ENCODE results near the gene EIF4B. TPM values are rescaled to one million over a fixed set of nuclear protein-coding genes. Genes with fewer than 3 reads are reported as not detected.

EIF4B gene
- total RNA-seq, 1 donor from 2014 or later = 336 TPM

- DNase-seq (ENCODE audit: low spot score) = no peak
- peak overlapping the region; percentile 12 for H3K4me3 Mint-ChIP-seq (ENCODE audit: unreplicated experiment)
- H3K9me3 Mint-ChIP-seq (ENCODE audit: low read depth) = no peaks in the 10 kb centered on the region
- peaks cover 12% of the 10 kb centered on the region for H3K36me3 Mint-ChIP-seq (ENCODE audit: low read depth)
- peaks cover 48% of the 10 kb centered on the region for H3K4me1 Mint-ChIP-seq (ENCODE audit: low read depth)
- no peak for TF ChIP-seq CTCF (IDR thresholded peaks at IDR 0.05)
- no peaks in the 10 kb centered on the region for H3K27me3 Mint-ChIP-seq (ENCODE audit: low read depth)
- H3K27ac Mint-ChIP-seq (ENCODE audit: unreplicated experiment) = peak overlapping the region; percentile 99
These were observed 37.9 kb downstream of the EIF4B start for GRCh38 chr12:53044052-53044581.

- no peaks in the 10 kb centered on the region for H3K27me3 Mint-ChIP-seq (ENCODE audit: low read depth)
- peaks cover 8% of the 10 kb centered on the region for H3K36me3 Mint-ChIP-seq (ENCODE audit: low read depth)
- peak overlapping the region; percentile 99 for H3K27ac Mint-ChIP-seq (ENCODE audit: unreplicated experiment)
- no peak for TF ChIP-seq CTCF (IDR thresholded peaks at IDR 0.05)
- DNase-seq (ENCODE audit: low spot score) = no peak
- H3K9me3 Mint-ChIP-seq (ENCODE audit: low read depth) = no peaks in the 10 kb centered on the region
- H3K4me3 Mint-ChIP-seq (ENCODE audit: unreplicated experiment) = peak overlapping the region; percentile 92
- peaks cover 53% of the 10 kb centered on the region for H3K4me1 Mint-ChIP-seq (ENCODE audit: low read depth)
These were observed 38.8 kb downstream of the EIF4B start for GRCh38 chr12:53044896-53045695.

GRCh38 chr12:53045696-53046045, 39.4 kb downstream of the EIF4B start:
- Mint-ChIP-seq H3K36me3 (ENCODE audit: low read depth) (peaks cover 8% of the 10 kb centered on the region), H3K4me3 (ENCODE audit: unreplicated experiment) (peak overlapping the region; percentile 92), H3K9me3 (ENCODE audit: low read depth) (no peaks in the 10 kb centered on the region), H3K27ac (ENCODE audit: unreplicated experiment) (peak overlapping the region; percentile 99), H3K27me3 (ENCODE audit: low read depth) (no peaks in the 10 kb centered on the region), H3K4me1 (ENCODE audit: low read depth) (peaks cover 57% of the 10 kb centered on the region)
- DNase-seq (ENCODE audit: low spot score) = no peak
- TF ChIP-seq CTCF (IDR thresholded peaks at IDR 0.05) = no peak

GRCh38 chr12:53046655-53047220, 40.5 kb downstream of the EIF4B start:
- Mint-ChIP-seq H3K9me3 (ENCODE audit: low read depth) (no peaks in the 10 kb centered on the region), H3K27ac (ENCODE audit: unreplicated experiment) (peak overlapping the region; percentile 99), H3K4me3 (ENCODE audit: unreplicated experiment) (peak overlapping the region; percentile 92), H3K27me3 (ENCODE audit: low read depth) (no peaks in the 10 kb centered on the region), H3K36me3 (ENCODE audit: low read depth) (peaks cover 8% of the 10 kb centered on the region), H3K4me1 (ENCODE audit: low read depth) (peaks cover 68% of the 10 kb centered on the region)
- TF ChIP-seq CTCF (IDR thresholded peaks at IDR 0.05) = no peak
- peak; percentile 94 for DNase-seq (ENCODE audit: low spot score)

GRCh38 chr12:53047221-53048032, 41.2 kb downstream of the EIF4B start:
- Mint-ChIP-seq H3K36me3 (ENCODE audit: low read depth) (peaks cover 6% of the 10 kb centered on the region), H3K9me3 (ENCODE audit: low read depth) (no peaks in the 10 kb centered on the region), H3K27me3 (ENCODE audit: low read depth) (no peaks in the 10 kb centered on the region), H3K4me3 (ENCODE audit: unreplicated experiment) (peak overlapping the region; percentile 88), H3K4me1 (ENCODE audit: low read depth) (peaks cover 75% of the 10 kb centered on the region), H3K27ac (ENCODE audit: unreplicated experiment) (peak overlapping the region; percentile 99)
- DNase-seq (ENCODE audit: low spot score) = peak; percentile 96
- peak; percentile 54 for TF ChIP-seq CTCF (IDR thresholded peaks at IDR 0.05)
